ENCODE results near the gene PPFIA4.
"Not testable (repeated sequence)": the region's sequence is repeated elsewhere in the genome, so short reads cannot be mapped to it uniquely, and the experiment has no call there.

PPFIA4 gene

GRCh38 chr1:203026031-203026665 lies at the start of gene PPFIA4:
TSS of gene PPFIA4 (plus strand) at chr1:203026491. CDS start at chr1:203039009, 12,518 bp downstream.
- peak; percentile 86 to 92 for DNase-seq

DNA sequence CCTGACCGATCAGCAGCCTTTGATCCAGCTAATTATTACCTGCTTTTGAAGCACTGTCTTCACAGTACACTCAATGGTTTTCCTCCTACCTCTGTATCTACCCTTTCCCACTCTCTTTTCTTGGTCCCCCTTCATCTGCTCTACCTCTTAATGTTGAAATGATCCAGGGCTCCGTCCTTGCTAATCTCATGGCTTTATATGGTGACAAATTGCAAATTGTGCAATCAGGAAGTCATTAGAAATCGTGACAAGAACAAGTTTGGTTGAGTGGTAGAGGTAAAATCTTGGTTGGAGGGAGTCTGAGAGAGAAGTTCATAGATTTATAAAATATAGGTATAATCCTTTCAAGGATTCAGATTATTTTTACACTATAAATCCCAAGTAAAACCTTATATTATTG lies 49.7 kb upstream of the PPFIA4 start:
- no peak for DNase-seq

DNA sequence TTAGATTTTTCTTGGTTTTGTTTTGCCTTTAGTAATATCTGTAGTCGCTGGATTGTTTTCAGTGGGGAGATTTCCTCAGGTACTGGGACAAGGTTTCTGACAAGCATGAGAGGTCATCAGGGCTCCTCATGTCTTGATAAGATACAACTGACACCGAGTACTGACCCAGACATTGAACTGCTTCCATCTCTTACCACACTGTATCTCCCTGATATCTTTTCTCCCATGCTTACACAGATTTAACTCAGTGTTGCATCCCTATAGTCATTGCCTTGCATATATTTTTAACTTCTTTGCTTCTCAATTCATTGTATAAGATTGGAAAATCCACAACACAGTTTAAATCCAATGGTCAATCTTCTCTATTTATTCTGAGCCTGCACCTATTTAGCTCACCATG lies 46.8 kb upstream of the PPFIA4 start:
- DNase-seq, result no peak

- DNase-seq, result no peak
These were observed 44.4 kb upstream of the PPFIA4 start for GRCh38 chr1:202981939-202982338.

- DNase-seq, result no peak
These were observed 43.4 kb upstream of the PPFIA4 start for GRCh38 chr1:202982715-202983430.

GRCh38 chr1:202986120-202986519 lies 40.2 kb upstream of the PPFIA4 start:
- DNase-seq, result not testable (repeated sequence)

GRCh38 chr1:202987255-202987654 lies 39.0 kb upstream of the PPFIA4 start:
- no peak for DNase-seq

DNA sequence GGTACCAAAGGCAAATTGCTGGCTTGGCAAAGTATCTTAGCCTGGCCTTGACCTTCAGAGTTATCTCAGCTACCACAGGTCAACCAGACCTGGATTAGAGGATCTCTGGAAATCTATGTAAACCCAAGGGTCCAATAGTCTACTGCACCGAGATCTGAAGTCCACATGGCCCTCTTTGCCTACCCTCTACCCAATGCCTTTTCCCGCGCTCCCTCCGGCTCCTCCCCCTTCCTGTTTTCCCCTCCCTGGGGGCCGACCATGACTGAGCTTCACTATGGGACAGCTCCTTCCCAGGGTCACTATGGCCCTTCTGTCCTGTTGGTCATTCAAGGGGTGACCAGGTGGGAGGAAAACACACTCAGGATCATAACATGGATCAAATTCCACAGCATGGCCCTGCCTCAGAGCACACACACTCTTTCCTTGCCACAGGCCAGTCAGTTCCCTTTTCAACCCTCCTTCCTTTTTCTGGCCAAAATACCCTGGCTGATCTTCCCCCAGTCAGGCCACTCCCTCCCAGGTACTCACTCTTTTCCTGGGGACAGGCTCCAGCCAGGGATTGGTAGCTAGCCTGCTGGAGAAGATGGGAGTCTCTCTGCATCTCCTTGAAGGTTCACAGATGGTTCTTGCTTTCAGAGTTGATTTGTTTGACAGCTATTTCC lies 38.2 kb upstream of the PPFIA4 start:
- no peak for DNase-seq

DNA sequence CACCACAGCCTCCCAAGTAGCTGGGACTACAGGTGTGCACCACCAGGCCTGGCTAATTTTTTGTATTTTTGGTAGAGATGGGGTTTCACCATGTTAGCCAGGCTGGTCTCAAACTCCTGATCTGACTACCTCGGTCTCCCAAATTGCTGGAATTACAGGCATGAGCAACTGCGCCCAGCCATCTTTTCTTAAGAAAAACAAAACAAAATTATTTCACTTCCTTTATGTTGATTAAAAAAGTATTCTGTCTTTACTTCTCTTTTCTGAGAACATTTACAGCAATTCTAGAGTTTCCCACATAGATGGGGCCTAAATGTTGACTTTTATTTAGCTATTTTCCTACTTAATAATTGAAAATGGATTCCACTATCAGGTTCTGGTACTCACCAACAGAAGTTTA lies 36.4 kb upstream of the PPFIA4 start:
- DNase-seq, result no peak

- DNase-seq, result no peak
These were observed 35.2 kb upstream of the PPFIA4 start for GRCh38 chr1:202991112-202991511.

DNA sequence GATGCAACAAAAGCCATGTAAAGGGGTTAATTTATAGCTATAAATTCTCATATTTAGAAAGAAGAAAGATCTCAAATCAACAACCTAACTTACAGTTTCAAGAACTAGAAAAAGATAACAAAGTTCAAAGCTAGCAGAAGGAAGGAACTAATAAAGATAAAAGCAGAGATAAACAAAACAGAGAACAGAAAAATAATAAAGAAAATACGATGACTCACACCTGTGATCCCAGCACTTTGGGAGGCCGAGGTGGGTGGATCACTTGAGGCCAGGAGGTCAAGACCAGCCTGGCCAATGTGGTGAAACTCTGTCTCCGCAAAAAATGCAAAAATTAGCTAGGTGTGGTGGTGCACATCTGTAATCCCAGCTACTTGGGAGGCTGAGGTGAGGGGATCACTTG lies 31.5 kb upstream of the PPFIA4 start:
- no peak for DNase-seq

DNA sequence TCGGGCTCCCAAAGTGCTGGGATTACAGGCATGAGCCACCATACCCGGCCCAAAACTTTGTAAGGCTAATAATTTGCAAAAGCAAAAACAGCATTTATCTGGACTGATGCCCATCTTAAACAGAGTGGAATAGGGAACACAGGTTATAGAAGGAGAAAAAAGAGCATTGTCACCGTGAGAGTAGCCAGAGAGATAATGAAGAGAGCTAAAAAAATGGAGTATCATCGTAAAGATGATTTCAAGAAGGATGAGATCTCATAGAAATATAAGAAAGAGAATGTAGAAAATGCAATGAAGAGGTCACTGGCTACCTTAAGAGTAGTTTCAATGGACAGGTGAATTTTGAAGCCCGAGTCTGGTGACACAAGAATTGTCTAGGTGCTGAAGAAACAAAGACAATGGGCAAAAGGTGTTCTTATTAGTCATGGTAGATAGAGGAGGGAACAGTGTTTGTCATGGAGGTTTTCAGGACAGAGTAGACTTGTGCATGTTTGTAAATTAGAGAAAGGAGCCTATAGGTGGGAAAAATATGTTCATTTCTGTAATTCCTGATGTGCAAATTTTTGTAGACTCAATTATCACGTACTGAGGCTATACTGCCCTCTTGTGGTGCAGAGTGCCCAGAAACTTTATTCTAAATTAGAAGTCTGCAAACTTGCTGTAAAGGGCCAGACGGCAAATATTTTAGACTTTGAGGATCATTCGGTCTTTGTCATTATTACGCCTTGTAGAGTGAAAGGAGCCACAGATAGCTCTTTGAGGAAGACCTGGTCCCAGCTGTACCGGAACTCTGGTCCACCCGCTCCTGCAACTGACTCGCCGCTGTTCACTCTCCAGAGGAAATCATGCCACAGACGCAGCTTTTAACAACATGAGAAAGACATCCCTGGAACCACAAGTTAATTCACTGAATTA lies 27.2 kb upstream of the PPFIA4 start:
- DNase-seq, result peak; percentile 58 to 77

GRCh38 chr1:203000217-203000944 lies 25.9 kb upstream of the PPFIA4 start:
- no peak for DNase-seq

DNA sequence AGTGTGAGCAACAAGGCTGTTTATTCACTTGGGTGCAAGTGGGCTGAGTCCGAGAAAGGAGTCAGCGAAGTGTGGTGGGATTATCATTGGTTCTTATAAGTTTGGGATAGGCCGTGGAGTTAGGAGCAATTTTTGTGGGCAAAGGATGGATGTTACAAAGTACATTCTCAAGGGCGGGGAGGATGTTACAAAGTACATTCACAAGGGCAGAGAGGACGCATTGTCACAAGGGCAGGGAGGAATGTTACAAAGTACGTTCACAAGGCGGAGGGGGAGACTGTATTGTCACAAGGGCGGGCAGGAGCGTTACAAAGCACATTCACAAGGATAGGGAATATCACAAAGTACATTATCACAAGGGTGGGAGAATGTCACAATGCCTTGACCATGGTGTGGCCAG lies 24.3 kb upstream of the PPFIA4 start:
- no peak for DNase-seq

DNA sequence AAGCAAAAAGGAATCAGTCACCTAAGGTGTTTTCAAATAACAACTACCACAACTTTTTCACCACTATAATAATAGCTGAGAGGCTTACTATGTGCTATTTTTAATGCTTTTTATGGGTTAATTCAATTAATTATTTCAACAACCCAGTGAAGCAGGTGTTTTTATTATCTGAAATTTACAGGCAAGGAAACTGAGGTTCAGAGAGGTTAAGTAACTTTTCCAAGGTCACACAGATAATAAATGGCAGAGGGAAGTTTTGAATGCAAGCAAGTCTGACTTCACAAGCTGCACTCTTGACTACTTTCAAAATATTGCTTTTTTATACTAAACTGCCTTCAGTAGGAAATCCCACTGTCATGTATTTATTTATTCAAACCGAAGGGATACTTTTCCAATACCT lies 23.3 kb upstream of the PPFIA4 start:
- DNase-seq, result no peak

DNA sequence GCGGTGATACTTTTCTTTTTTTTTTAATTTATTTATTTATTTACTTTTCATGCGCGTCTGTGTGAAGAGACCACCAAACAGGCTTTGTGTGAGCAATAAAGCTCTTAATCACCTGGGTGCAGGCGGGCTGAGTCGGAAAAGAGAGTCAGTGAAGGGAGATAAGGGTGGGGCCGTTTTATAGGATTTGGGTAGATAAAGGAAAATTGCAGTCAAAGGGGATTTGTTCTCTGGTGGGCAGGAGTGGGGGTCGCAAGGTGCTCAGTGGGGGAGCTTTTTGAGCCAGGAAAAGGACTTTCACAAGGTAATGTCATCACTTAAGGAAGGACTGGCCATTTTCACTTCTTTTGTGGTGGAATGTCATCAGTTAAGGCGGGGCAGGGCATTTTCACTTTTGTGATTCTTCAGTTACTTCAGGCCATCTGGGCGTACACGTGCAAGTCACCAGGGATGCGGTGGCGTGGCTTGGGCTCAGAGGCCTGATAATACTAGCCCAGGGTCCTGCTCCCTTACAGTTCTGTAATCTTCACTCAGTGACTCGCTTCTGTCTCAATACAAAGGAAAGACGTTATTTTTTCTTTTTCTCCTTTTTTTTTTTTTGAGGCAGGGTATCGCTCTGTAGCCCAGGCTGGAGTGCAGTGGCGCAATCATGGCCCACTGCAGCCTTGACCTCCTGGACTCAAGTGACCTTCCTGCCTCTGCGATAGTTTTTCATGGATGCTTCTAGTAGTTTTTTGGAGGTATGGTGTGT lies 20.7 kb upstream of the PPFIA4 start:
- DNase-seq, result not testable (repeated sequence)

DNA sequence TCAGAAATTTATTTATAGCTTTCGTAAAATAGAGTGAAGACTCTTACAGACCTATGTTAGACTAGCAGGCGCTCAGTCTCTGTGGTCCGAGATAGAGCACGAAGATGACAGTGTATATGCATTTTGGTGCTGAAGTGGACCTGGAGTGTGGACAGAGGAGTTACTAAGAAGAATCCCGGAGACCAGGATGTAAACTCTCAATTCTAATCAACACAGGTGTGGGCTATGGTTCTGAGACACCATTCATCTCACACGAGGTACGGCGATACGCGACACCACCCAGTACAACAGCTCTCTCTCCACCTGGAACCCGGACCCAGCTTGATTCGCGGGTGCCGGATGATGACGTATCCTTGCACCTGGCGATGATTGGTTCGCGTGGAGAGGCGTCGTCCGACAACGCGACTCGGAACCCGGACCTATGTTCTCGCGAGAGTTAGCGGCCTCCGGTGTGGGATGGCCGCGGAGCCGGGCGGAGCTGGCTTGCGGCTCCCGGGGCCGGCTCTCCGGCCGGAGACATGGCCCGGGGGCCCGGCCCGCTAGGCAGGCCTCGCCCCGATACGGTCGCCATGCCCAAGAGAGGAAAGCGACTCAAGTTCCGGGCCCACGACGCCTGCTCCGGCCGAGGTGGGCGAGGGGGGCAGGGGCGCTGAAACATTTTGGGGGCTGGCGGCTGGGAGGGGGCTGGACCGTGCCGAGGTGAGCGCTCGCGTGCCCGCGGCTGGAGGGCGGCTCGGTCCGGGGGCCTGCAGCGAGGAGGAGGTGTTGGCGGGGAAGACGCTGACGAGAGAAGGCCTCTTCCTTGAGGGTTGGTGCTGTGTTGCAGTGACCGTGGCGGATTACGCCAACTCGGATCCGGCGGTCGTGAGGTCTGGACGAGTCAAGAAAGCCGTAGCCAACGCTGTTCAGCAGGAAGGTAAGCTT lies 19.1 kb upstream of the PPFIA4 start, which contains the start of gene TMEM183A:
Gene TMEM183A (plus strand): TSS at position 427 of the 924 bp plus-strand sequence. CDS start 92 bp downstream, at position 519.
- peak; percentile 95 to 97 for DNase-seq

GRCh38 chr1:203009185-203009584 lies 17.1 kb upstream of the PPFIA4 start:
- DNase-seq, result no peak

DNA sequence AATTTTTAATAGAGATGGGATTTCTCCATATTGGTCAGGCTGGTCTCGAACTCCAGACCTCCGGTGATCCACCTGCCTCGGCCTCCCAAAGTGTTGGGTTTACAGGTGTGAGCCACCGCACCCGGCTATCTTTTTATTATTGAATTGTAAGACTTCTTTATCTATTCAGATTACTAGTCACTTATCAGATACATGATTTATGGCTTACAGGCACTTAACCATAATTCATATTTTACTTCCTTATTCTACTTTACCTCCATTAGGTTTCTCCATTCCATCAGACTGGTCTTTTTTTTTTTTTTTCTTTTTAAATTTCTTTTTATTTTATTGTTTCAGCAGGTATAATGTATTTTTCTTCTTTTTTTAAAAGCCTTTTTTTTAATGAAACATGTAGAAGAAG lies 14.7 kb upstream of the PPFIA4 start:
- DNase-seq, result no peak

DNA sequence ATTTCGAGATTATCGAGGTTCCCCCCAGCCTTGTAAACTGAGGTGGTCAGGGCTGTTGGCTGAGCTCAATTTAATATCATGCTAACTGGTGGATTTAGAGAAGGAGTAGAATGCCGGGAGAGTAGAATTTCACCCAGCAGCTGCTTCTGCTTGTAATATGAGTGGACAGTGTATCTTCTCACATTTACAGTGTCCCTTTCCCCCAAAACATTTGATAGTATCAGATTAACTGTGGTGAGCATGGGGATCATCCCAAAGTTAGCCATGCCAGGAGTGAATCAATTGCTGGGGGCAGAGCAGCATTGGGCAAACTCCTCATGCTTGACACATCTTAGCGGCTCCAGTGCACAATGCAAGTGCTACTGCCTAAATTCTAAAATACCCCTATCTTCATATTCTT lies 9.2 kb upstream of the PPFIA4 start:
- no peak for DNase-seq
